ENCODE data around the gene STAU1. TPM values are rescaled to one million over a fixed set of nuclear protein-coding genes. Genes with fewer than 3 reads are reported as not detected.
"Not testable (repeated sequence)": the region's sequence is repeated elsewhere in the genome, so short reads cannot be mapped to it uniquely, and the experiment has no call there.

STAU1 gene
- total RNA-seq, 1 donor from 2014 or later, result 73.5 TPM

GRCh38 chr20:49225896-49226295 lies 37.8 kb upstream of the STAU1 start:
- Histone ChIP-seq H3K9me3 (no peaks in the 10 kb centered on the region), H3K27ac (no peak overlapping the region), H3K4me3 (no peak overlapping the region), H3K27me3 (ENCODE audit: low read depth) (no peaks in the 10 kb centered on the region), H3K4me1 (no peaks in the 10 kb centered on the region), H3K36me3 (peaks cover 97% of the 10 kb centered on the region)
- intact Hi-C loops (cut with DNase I), result no loop called here
- ATAC-seq (no peak), DNase-seq (no peak)
- TF ChIP-seq CTCF (IDR thresholded peaks at IDR 0.05), result no peak

- ATAC-seq, result no peak
- H3K9me3 ChIP-seq, result no peaks in the 10 kb centered on the region
- no peak for DNase-seq
- TF ChIP-seq CTCF (IDR thresholded peaks at IDR 0.05), result no peak
- H3K4me1 ChIP-seq, result peaks cover 21% of the 10 kb centered on the region
- H3K4me3 ChIP-seq, result peak overlapping the region; percentile 95
- intact Hi-C loops (cut with DNase I), result loop anchor here (10.0 kb wide), 1 partner anchor 85 kb away; no protein-coding TSS in a partner anchor
- H3K36me3 ChIP-seq, result peaks cover 41% of the 10 kb centered on the region
- no peaks in the 10 kb centered on the region for H3K27me3 ChIP-seq (ENCODE audit: low read depth)
- peak overlapping the region; percentile 90 for H3K27ac ChIP-seq
These were observed 32.0 kb upstream of the STAU1 start for GRCh38 chr20:49219924-49220831.

- H3K36me3 ChIP-seq, result peaks cover 33% of the 10 kb centered on the region
- peak; percentile 96 to 98 for ATAC-seq
- DNase-seq, result peak; percentile 97
- H3K4me3 ChIP-seq, result peak within 1 kb of the TSS; percentile 95
- intact Hi-C loops (cut with DNase I), result loop anchor here (10.0 kb wide), 1 partner anchor 85 kb away; no protein-coding TSS in a partner anchor
- no peak for TF ChIP-seq CTCF (IDR thresholded peaks at IDR 0.05)
- H3K27ac ChIP-seq, result peak within 1 kb of the TSS; percentile 90
- no peaks in the 10 kb centered on the region for H3K9me3 ChIP-seq
- no peaks in the 10 kb centered on the region for H3K27me3 ChIP-seq (ENCODE audit: low read depth)
- peaks cover 21% of the 10 kb centered on the region for H3K4me1 ChIP-seq
These were observed 31.2 kb upstream of the STAU1 start, which contains the start of gene DDX27 for GRCh38 chr20:49219091-49219923. Gene DDX27, plus strand, starts transcription at chr20:49219416. Its CDS starts 33 bp downstream, at chr20:49219449.

GRCh38 chr20:49218739-49219090 lies 30.6 kb upstream of the STAU1 start:
- H3K27me3 ChIP-seq (ENCODE audit: low read depth); H3K9me3 ChIP-seq: not testable (repeated sequence)
- ATAC-seq (peak in 1 of 2 donors; percentile 4), DNase-seq (peak; percentile 51)
- H3K27ac ChIP-seq, result peak overlapping the region; percentile 90
- intact Hi-C loops (cut with DNase I), result loop anchor here (10.0 kb wide), 1 partner anchor 84 kb away; no protein-coding TSS in a partner anchor
- peaks cover 27% of the 10 kb centered on the region for H3K36me3 ChIP-seq
- H3K4me3 ChIP-seq, result peak overlapping the region; percentile 95
- peaks cover 21% of the 10 kb centered on the region for H3K4me1 ChIP-seq

- no peak overlapping the region for H3K4me3 ChIP-seq
- peak; percentile 88 for TF ChIP-seq CTCF (IDR thresholded peaks at IDR 0.05)
- peaks cover 10% of the 10 kb centered on the region for H3K36me3 ChIP-seq
- ATAC-seq (peak; percentile 78 to 84), DNase-seq (peak; percentile 94)
- H3K4me1 ChIP-seq, result peaks cover 21% of the 10 kb centered on the region
- H3K9me3 ChIP-seq, result no peaks in the 10 kb centered on the region
- no peaks in the 10 kb centered on the region for H3K27me3 ChIP-seq (ENCODE audit: low read depth)
- no peak overlapping the region for H3K27ac ChIP-seq
- intact Hi-C loops (cut with DNase I), result loop anchor here (10.0 kb wide), 1 partner anchor 82 kb away; no protein-coding TSS in a partner anchor
These were observed 29.0 kb upstream of the STAU1 start for GRCh38 chr20:49216991-49217578.

All from lower lobe of right lung (tissue), 2 donors.